ENCODE measurements around the gene AQR. TPM values are rescaled to one million over a fixed set of nuclear protein-coding genes. Genes with fewer than 3 reads are reported as not detected.

The AQR gene
- total and polyA plus RNA-seq, 2 of the 13 experiments (the other 11 are each of a cell fraction or from before 2014, with no cell fraction given): 18.7 to 31.3 TPM

- Histone ChIP-seq H3K4me1 (ENCODE audit: insufficient read depth, low read length) (no peaks in the 10 kb centered on the region), H3K4me2 (ENCODE audit: low read depth, low read length) (no peak overlapping the region), H4K20me1 (ENCODE audit: insufficient read depth, low read length) (no peaks in the 10 kb centered on the region), H3K36me3 (replicated peaks in 1 of 2; ENCODE audit: control insufficient read depth in 1 of 2, insufficient read depth in 2 of 2, low read length in 2 of 2) (peaks cover 6 to 20% of the 10 kb centered on the region in 2 experiments), H3K79me2 (ENCODE audit: insufficient read depth, low read length) (no peaks in the 10 kb centered on the region), H3K4me3 (replicated peaks in 1 of 3; ENCODE audit: insufficient read depth in 1 of 3, low read depth in 2 of 3, low read length in 3 of 3) (no peak overlapping the region), H3K27me3 (ENCODE audit: control insufficient read depth in 1 of 2, insufficient read depth in 2 of 2, low read length in 2 of 2) (no peaks in the 10 kb centered on the region), H2AFZ (ENCODE audit: low read length) (no peak overlapping the region), H3K9ac (ENCODE audit: insufficient read depth, low read depth, low read length) (no peak overlapping the region), H3K9me3 (ENCODE audit: low read length) (no peaks in the 10 kb centered on the region), H3K27ac (ENCODE audit: extremely low read length, insufficient read depth, low read length) (no peak overlapping the region)
- ChIA-PET CTCF (ENCODE audit: low intra/inter-chr PET ratio, low total read pairs) (no interaction called here), POLR2A (no interaction called here)
- no peak for ATAC-seq
- 94% methylated on average over 2 of the region's 2 CpGs for WGBS (ENCODE audit: low lambda C conversion rate)
- no peak for DNase-seq (ENCODE audit: low spot score)
- in situ Hi-C loops (cut with HindIII; ENCODE audit: extremely low pct_ligation_motif_present, low pct_unique_long_range_greater_than_20kb) (no loop called here), intact Hi-C loops (cut with micrococcal nuclease; ENCODE audit: unreplicated experiment) (no loop called here)
- peak; percentile 15 for FAIRE-seq
- BruUV-seq (replicated peaks): no TSS peak
- TF ChIP-seq SYNCRIP (IDR thresholded peaks at IDR 0.05; ENCODE audit: insufficient read depth, low read depth, low read length) (no peak), ZNF3 (CRISPR knock-in tag; IDR thresholded peaks at IDR 0.05) (no peak), E2F1 (CRISPR knock-in tag; IDR thresholded peaks at IDR 0.05) (no peak), ZNF672 (CRISPR knock-in tag; IDR thresholded peaks at IDR 0.05) (no peak), RAD51 (IDR thresholded peaks at IDR 0.05; ENCODE audit: borderline replicate concordance) (no peak), XBP1 (CRISPR knock-in tag; IDR thresholded peaks at IDR 0.05) (no peak), ZBTB46 (CRISPR knock-in tag; IDR thresholded peaks at IDR 0.05; ENCODE audit: borderline replicate concordance) (no peak), BCL6 (CRISPR knock-in tag; IDR thresholded peaks at IDR 0.05) (no peak), NR2C2 (CRISPR knock-in tag; IDR thresholded peaks at IDR 0.05; ENCODE audit: borderline replicate concordance) (no peak), CHD2 (IDR thresholded peaks at IDR 0.05; ENCODE audit: low read depth, low read length) (no peak), ZNF576 (CRISPR knock-in tag; IDR thresholded peaks at IDR 0.05) (no peak), TFAP4 (IDR thresholded peaks at IDR 0.05; ENCODE audit: borderline replicate concordance, low read depth) (no peak), HCFC1 (IDR thresholded peaks at IDR 0.05; ENCODE audit: low read depth, low read length) (no peak)
These were observed 116.4 kb downstream of the AQR start for GRCh38 chr15:34853001-34853758.
